IMR-90 (cell line): ENCODE data around the gene RABGEF1.
"Not testable (repeated sequence)": the region's sequence is repeated elsewhere in the genome, so short reads cannot be mapped to it uniquely, and the experiment has no call there.

Experiments
- CHD1 ChIP-seq: IDR thresholded peaks from 2 replicates; pipeline ENCODE4 v1.6.1; 2012; ENCODE audit warnings: low read depth, low read length, improper control_type of control experiment
- MXI1 ChIP-seq: IDR thresholded peaks from 2 replicates; pipeline ENCODE4 v1.6.1; 2012; ENCODE audit warnings: low read depth, mild to moderate bottlenecking, low read length, moderate library complexity, borderline replicate concordance
- POLR2A ChIP-seq: IDR thresholded peaks from 2 replicates; pipeline ENCODE4 v1.6.1; 2012; ENCODE audit warnings: mild to moderate bottlenecking, low read depth, low read length
- RAD21 ChIP-seq: IDR thresholded peaks from 2 replicates; pipeline ENCODE4 v1.6.1; 2012; ENCODE audit warnings: low read length, improper control_type of control experiment
- TF ChIP-seq, protein P1 (sequence below): conservative IDR thresholded peaks from 2 replicates; pipeline ENCODE4 v1.5.1; 2012; ENCODE audit warnings: mild to moderate bottlenecking, low read depth, low read length, improper control_type of control experiment
- TF ChIP-seq, protein P2 (sequence below): fragments of 150-350 bp; IDR thresholded peaks from 2 replicates; pipeline ENCODE4 v1.6.1; 2017; ENCODE audit warnings: mild to moderate bottlenecking, antibody characterized with exemption, low read length, low read depth

DNA sequence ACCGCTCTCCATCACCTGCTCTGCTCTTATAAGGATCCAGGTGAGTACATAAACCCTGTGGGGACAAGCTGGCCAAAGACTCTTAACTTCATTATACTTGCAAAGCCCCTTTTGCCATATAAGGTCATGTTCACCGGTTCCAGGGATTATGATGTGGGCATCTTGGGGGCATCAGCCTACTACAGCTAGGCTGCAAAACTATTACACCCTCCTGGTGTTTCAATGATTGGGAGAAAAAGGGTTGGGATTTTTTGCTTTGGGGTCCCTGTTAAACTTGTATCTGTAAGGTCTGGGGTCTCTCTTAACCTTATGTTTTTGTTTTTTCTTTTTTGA, 107.0 kb downstream of the RABGEF1 start:
- TF ChIP-seq, protein P1, sequence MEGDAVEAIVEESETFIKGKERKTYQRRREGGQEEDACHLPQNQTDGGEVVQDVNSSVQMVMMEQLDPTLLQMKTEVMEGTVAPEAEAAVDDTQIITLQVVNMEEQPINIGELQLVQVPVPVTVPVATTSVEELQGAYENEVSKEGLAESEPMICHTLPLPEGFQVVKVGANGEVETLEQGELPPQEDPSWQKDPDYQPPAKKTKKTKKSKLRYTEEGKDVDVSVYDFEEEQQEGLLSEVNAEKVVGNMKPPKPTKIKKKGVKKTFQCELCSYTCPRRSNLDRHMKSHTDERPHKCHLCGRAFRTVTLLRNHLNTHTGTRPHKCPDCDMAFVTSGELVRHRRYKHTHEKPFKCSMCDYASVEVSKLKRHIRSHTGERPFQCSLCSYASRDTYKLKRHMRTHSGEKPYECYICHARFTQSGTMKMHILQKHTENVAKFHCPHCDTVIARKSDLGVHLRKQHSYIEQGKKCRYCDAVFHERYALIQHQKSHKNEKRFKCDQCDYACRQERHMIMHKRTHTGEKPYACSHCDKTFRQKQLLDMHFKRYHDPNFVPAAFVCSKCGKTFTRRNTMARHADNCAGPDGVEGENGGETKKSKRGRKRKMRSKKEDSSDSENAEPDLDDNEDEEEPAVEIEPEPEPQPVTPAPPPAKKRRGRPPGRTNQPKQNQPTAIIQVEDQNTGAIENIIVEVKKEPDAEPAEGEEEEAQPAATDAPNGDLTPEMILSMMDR: not testable (repeated sequence)
- TF ChIP-seq POLR2A, RAD21, CHD1, MXI1: not testable (repeated sequence)
- TF ChIP-seq, protein P2, sequence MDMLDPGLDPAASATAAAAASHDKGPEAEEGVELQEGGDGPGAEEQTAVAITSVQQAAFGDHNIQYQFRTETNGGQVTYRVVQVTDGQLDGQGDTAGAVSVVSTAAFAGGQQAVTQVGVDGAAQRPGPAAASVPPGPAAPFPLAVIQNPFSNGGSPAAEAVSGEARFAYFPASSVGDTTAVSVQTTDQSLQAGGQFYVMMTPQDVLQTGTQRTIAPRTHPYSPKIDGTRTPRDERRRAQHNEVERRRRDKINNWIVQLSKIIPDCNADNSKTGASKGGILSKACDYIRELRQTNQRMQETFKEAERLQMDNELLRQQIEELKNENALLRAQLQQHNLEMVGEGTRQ: not testable (repeated sequence)
